Gastrocnemius medialis (tissue), 4 donors: ENCODE data around the gene RALGAPB.

Experiments used
- POLR2A ChIP-seq, 2 donors: fragments of 450-650 bp; IDR thresholded peaks; one replicate each; pipeline ENCODE4 v1.6.1; 2017; ENCODE audit warnings: antibody characterized with exemption in 2 of 2, mild to moderate bottlenecking in 2 of 2, moderate library complexity in 2 of 2
- TF ChIP-seq, protein P1 (sequence below), 5 experiments: fragments of 450-650 bp in 3 of 5; fragments of 200-600 bp in 2 of 5; sonication (generic) in 2 of 5; IDR thresholded peaks in 4 of 5; conservative IDR thresholded peaks in 1 of 5; 1 replicate in 4 of 5; 2 replicates in 1 of 5; pipeline ENCODE4 v1.5.1; 2016 to 2019; ENCODE audit warnings: antibody characterized with exemption in 5 of 5, mild to moderate bottlenecking in 3 of 5, moderate library complexity in 3 of 5

DNA sequence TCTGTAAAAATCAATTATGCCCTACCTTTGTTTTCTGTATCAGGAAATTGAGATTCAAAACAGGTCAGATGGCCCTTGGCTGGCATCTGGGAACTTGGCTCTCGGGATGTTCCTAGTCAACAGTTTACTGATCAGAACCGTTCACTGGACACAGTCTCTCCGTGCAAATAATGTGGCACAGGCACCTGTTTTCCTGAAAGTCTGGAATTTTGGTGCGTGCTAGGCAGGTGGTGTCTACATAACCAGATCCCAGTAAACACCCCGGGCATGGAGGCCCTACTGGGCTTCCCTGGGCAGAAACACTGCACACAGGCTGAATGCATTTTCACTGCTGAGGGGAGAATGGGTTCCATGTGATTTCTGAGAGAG lies 45.0 kb upstream of the RALGAPB start:
- no peak for TF ChIP-seq POLR2A (IDR thresholded peaks at IDR 0.05)
- TF ChIP-seq, protein P1, sequence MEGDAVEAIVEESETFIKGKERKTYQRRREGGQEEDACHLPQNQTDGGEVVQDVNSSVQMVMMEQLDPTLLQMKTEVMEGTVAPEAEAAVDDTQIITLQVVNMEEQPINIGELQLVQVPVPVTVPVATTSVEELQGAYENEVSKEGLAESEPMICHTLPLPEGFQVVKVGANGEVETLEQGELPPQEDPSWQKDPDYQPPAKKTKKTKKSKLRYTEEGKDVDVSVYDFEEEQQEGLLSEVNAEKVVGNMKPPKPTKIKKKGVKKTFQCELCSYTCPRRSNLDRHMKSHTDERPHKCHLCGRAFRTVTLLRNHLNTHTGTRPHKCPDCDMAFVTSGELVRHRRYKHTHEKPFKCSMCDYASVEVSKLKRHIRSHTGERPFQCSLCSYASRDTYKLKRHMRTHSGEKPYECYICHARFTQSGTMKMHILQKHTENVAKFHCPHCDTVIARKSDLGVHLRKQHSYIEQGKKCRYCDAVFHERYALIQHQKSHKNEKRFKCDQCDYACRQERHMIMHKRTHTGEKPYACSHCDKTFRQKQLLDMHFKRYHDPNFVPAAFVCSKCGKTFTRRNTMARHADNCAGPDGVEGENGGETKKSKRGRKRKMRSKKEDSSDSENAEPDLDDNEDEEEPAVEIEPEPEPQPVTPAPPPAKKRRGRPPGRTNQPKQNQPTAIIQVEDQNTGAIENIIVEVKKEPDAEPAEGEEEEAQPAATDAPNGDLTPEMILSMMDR (IDR thresholded peaks at IDR 0.05 in 4 of 5, conservative IDR thresholded peaks at IDR 0.05 in 1 of 5) = no peak
